CD14-positive monocyte (primary cell): Measurements from ENCODE around the gene PICK1. TPM values are rescaled to one million over a fixed set of nuclear protein-coding genes. Genes with fewer than 3 reads are reported as not detected.
"Not testable (repeated sequence)": the region's sequence is repeated elsewhere in the genome, so short reads cannot be mapped to it uniquely, and the experiment has no call there.

ENCODE experiments used
- DNase-seq, 3 donors: peaks; one replicate each; pipeline ENCODE4 v3.0.0-alpha.2; 2011 to 2022
- H2AFZ ChIP-seq: 2 replicates; pipeline ENCODE4 v1.6.0; 2012; ENCODE audit warnings: mild to moderate bottlenecking, low read depth, low read length, inconsistent platforms; ENCODE audit not compliant: insufficient read depth, poor library complexity, severe bottlenecking
- H3K27ac ChIP-seq, 2 donors: 1 replicate in 1 of 2; 2 replicates in 1 of 2; pipeline ENCODE4 v1.5.1; 2012 to 2013; ENCODE audit warnings: low read length in 2 of 2, control low read depth in 1 of 2, inconsistent platforms in 1 of 2, low read depth in 1 of 2, mild to moderate bottlenecking in 1 of 2
- H3K27me3 ChIP-seq, 2 donors: one replicate each; pipeline versions ENCODE4 v1.6.0 to v1.6.1; 2011 to 2013; ENCODE audit warnings: low read length in 2 of 2; ENCODE audit not compliant: control insufficient read depth in 2 of 2, insufficient read depth in 2 of 2
- H3K36me3 ChIP-seq, 2 donors: replicated peaks in 1 of 2; 1 replicate in 1 of 2; 2 replicates in 1 of 2; pipeline versions ENCODE4 v1.5.1 to v1.6.1; 2012 to 2013; ENCODE audit warnings: low read length in 2 of 2, control low read depth in 1 of 2, inconsistent platforms in 1 of 2, mild to moderate bottlenecking in 1 of 2; ENCODE audit not compliant: insufficient read depth in 2 of 2, control insufficient read depth in 1 of 2
- H3K4me1 ChIP-seq, 2 donors: 1 replicate in 1 of 2; 2 replicates in 1 of 2; pipeline versions ENCODE4 v1.5.1 to v1.6.1; 2012 to 2013; ENCODE audit warnings: low read length in 2 of 2, control low read depth in 1 of 2, inconsistent platforms in 1 of 2, mild to moderate bottlenecking in 1 of 2, moderate library complexity in 1 of 2; ENCODE audit not compliant: insufficient read depth in 2 of 2, control insufficient read depth in 1 of 2
- H3K4me2 ChIP-seq: replicated peaks from 2 replicates; pipeline ENCODE3; 2012; ENCODE audit warnings: low read length, moderate library complexity, mild to moderate bottlenecking; ENCODE audit not compliant: poor library complexity, severe bottlenecking; ENCODE audit errors: extremely low read depth
- H3K4me3 ChIP-seq, 3 experiments: fragments of 200-600 bp in 1 of 3; sonication (generic) in 1 of 3; replicated peaks in 1 of 3; 1 replicate in 2 of 3; 2 replicates in 1 of 3; pipeline ENCODE4 v1.5.1; 2011 to 2013; ENCODE audit warnings: low read length in 3 of 3, mild to moderate bottlenecking in 3 of 3, control low read depth in 2 of 3, low read depth in 2 of 3, inconsistent platforms in 1 of 3, moderate library complexity in 1 of 3
- H3K79me2 ChIP-seq: 2 replicates; pipeline ENCODE4 v1.6.0; 2012; ENCODE audit warnings: mild to moderate bottlenecking, control low read depth, inconsistent platforms, low read length, moderate library complexity; ENCODE audit not compliant: insufficient read depth
- H3K9ac ChIP-seq: 2 replicates; pipeline ENCODE4 v1.6.0; 2017; ENCODE audit warnings: low read length, mild to moderate bottlenecking; ENCODE audit not compliant: insufficient read depth, poor library complexity, severe bottlenecking
- H3K9me3 ChIP-seq, 2 donors: replicated peaks in 1 of 2; 1 replicate in 1 of 2; 2 replicates in 1 of 2; pipeline versions ENCODE4 v1.5.1 to v1.6.1; 2012 to 2013; ENCODE audit warnings: low read length in 2 of 2, control low read depth in 1 of 2; ENCODE audit not compliant: control insufficient read depth in 1 of 2, insufficient read depth in 1 of 2
- H4K20me1 ChIP-seq: 2 replicates; pipeline ENCODE4 v1.6.0; 2012; ENCODE audit warnings: mild to moderate bottlenecking, low read length, control low read depth, moderate library complexity; ENCODE audit not compliant: insufficient read depth
- H3K27ac Mint-ChIP-seq, 7 donors: one replicate each; pipeline ENCODE4 v1.8.0; 2020; ENCODE audit warnings: mild to moderate bottlenecking in 7 of 7, mixed read lengths in 7 of 7, moderate library complexity in 6 of 7, inconsistent platforms in 2 of 7
- H3K27me3 Mint-ChIP-seq, 3 donors: one replicate each; pipeline ENCODE4 v1.8.0; 2021 to 2022; ENCODE audit warnings: low read depth in 3 of 3, mild to moderate bottlenecking in 3 of 3, mixed read lengths in 3 of 3, moderate library complexity in 3 of 3, inconsistent platforms in 1 of 3
- H3K36me3 Mint-ChIP-seq, 2 donors: one replicate each; pipeline ENCODE4 v1.8.0; 2020; ENCODE audit warnings: mixed read lengths in 2 of 2, inconsistent platforms in 1 of 2, mild to moderate bottlenecking in 1 of 2
- H3K4me1 Mint-ChIP-seq: one replicate; pipeline ENCODE4 v1.8.0; 2020; ENCODE audit warnings: mild to moderate bottlenecking, mixed read lengths
- H3K4me3 Mint-ChIP-seq, 2 donors: one replicate each; pipeline ENCODE4 v1.8.0; 2020; ENCODE audit warnings: mild to moderate bottlenecking in 2 of 2, mixed read lengths in 2 of 2, moderate library complexity in 1 of 2
- H3K9me3 Mint-ChIP-seq, 7 donors: one replicate each; pipeline ENCODE4 v1.8.0; 2020 to 2022; ENCODE audit warnings: mixed read lengths in 7 of 7, mild to moderate bottlenecking in 6 of 7, moderate library complexity in 6 of 7, inconsistent platforms in 2 of 7
- CTCF ChIP-seq: fragments of 200-600 bp; IDR thresholded peaks from one replicate; pipeline ENCODE4 v1.8.0; 2022; ENCODE audit warnings: antibody characterized with exemption, mild to moderate bottlenecking
- WGBS: methylation state at CpG from one replicate; pipeline ENCODE4 v1.1.5; 2013; ENCODE audit warnings: missing lambda C conversion rate; ENCODE audit not compliant: insufficient coverage; 5-methylcytosine and 5-hydroxymethylcytosine counted together
- intact Hi-C, 2 donors: fragments of 100-400 bp; cut with micrococcal nuclease; formaldehyde crosslinking; loops; one replicate each; pipeline versions ENCODE4 v1.15.0 to v1.15.1; 2023
- polyA plus RNA-seq, 3 donors: library from polyadenylated mRNA; depleted of rRNA in 1 of 3; unstranded in 2 of 3; stranded (reverse) in 1 of 3; fragments of 300-500 nt in 2 of 3; fragments of >200 nt in 1 of 3; fragmentation: Illumina TruSeq in 2 of 3; gene quantifications; 1 replicate in 2 of 3; 2 replicates in 1 of 3; pipeline ENCODE4 v1.2.3, GENCODE V29; 2012 to 2021

PICK1 gene
- polyA plus RNA-seq, 3 donors = 6.4 to 16.9 (median 7.2) TPM

DNA sequence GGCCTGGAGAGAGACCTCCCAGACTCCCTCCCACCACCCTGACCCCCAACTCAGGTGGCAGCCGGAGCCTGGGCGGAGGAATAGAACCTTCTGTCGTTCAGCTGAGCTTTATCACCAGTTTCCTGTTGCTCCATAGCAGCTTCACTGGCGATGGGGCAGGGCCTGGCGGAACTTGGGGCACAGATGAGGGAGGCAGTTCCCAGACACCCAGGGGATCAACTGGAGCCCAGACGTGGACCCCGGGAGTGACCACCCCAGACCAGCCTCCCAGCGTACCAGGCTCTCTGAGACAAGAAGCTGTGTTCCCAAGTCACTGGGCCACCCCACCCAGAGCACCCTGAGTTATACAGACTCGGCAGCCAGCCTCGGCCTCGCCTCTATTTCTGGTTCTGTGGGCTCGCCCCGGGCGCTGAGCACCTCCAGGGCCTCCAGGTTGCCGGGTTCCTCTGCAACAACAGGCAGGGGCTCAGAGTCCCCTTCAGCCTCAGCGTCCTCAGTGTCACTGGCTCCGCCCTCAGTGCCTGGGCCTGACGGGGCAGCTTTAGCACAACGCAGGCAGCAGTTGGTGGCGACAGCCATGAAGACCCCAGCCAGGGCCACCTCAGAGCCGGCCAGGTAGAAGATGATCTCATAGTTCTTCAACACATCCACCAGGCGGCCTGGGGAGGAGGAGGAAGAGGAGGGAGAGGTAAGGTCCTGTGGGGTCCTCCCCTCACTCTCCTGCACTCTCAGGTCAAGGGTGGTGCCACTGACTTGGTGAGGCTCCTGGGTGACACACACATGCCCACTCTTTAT, 21.0 kb downstream of the PICK1 start:
- peaks cover 11 to 15% of the 10 kb centered on the region in 2 donors for H3K36me3 Mint-ChIP-seq
- Histone ChIP-seq H3K9ac (no peak overlapping the region), H3K79me2 (no peaks in the 10 kb centered on the region), H3K4me1 (peaks cover 6 to 18% of the 10 kb centered on the region in 2 donors), H3K36me3 (peaks cover 14 to 20% of the 10 kb centered on the region in 2 donors), H3K4me2 (no peak overlapping the region), H3K27me3 (peaks cover 9 to 32% of the 10 kb centered on the region in 2 donors), H3K9me3 (no peaks in the 10 kb centered on the region), H3K4me3 (no peak overlapping the region), H2AFZ (no peak overlapping the region), H4K20me1 (no peaks in the 10 kb centered on the region), H3K27ac (no peak overlapping the region)
- peaks cover 2% of the 10 kb centered on the region for H3K4me1 Mint-ChIP-seq
- no peak overlapping the region for H3K4me3 Mint-ChIP-seq
- TF ChIP-seq CTCF = no peak
- no peak for DNase-seq
- peak overlapping the region in 1 of 7 donors; percentile 41 for H3K27ac Mint-ChIP-seq
- peaks cover 0 to 8% (median 0%) of the 10 kb centered on the region in 7 donors for H3K9me3 Mint-ChIP-seq
- WGBS = 74% methylated on average over 17 of the region's 22 CpGs
- H3K27me3 Mint-ChIP-seq = peaks cover 33 to 40% (median 33%) of the 10 kb centered on the region in 3 donors
- intact Hi-C loops = no loop called here

DNA sequence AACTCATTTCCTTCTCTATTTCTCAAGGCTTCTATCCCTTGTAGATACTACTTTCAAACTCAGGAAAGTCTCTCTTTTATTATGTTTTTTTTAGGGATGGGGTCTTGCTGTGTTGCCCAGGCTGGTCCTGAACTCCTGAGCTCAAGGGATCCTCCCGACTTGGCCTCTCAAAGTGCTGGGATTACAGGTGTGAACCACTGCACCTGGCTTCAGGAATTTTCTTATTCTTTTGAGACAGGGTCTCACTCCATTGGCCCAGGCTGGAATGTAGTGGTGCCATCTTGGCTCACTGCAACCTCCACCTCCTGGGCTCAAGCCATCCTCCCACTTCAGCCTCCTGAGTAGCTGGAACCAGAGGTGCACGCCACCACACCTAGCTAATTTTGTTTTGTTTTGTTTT, 22.0 kb downstream of the PICK1 start:
- Mint-ChIP-seq H3K27me3 (peaks cover 34 to 49% (median 36%) of the 10 kb centered on the region in 3 donors), H3K27ac (peak overlapping the region in 1 of 7 donors; percentile 85)
- Histone ChIP-seq H3K27me3 (peaks cover 9 to 41% of the 10 kb centered on the region in 2 donors), H3K36me3 (peaks cover 8 to 10% of the 10 kb centered on the region in 2 donors), H3K4me1 (peaks cover 6 to 18% of the 10 kb centered on the region in 2 donors)
- H3K4me3 Mint-ChIP-seq, H3K9ac ChIP-seq, H3K36me3 Mint-ChIP-seq, H4K20me1 ChIP-seq, H3K79me2 ChIP-seq, intact Hi-C loops, H3K4me2 ChIP-seq, H3K9me3 ChIP-seq, DNase-seq, H2AFZ ChIP-seq, H3K4me3 ChIP-seq, H3K4me1 Mint-ChIP-seq, H3K27ac ChIP-seq, H3K9me3 Mint-ChIP-seq: not testable (repeated sequence)
- 100% methylated on average over 1 of the region's 2 CpGs for WGBS
